CD14-positive monocyte (primary cell): Measurements from ENCODE around the gene MRE11. TPM values are rescaled to one million over a fixed set of nuclear protein-coding genes. Genes with fewer than 3 reads are reported as not detected.
A peak's percentile ranks its signal among the peaks of the same experiment; 100 is the strongest.

ENCODE experiments used
- DNase-seq, 3 donors: peaks; one replicate each; pipeline ENCODE4 v3.0.0-alpha.2; 2011 to 2022
- H2AFZ ChIP-seq: 2 replicates; pipeline ENCODE4 v1.6.0; 2012; ENCODE audit warnings: mild to moderate bottlenecking, low read depth, low read length, inconsistent platforms; ENCODE audit not compliant: insufficient read depth, poor library complexity, severe bottlenecking
- H3K27ac ChIP-seq, 2 donors: 1 replicate in 1 of 2; 2 replicates in 1 of 2; pipeline ENCODE4 v1.5.1; 2012 to 2013; ENCODE audit warnings: low read length in 2 of 2, control low read depth in 1 of 2, inconsistent platforms in 1 of 2, low read depth in 1 of 2, mild to moderate bottlenecking in 1 of 2
- H3K27me3 ChIP-seq, 2 donors: one replicate each; pipeline versions ENCODE4 v1.6.0 to v1.6.1; 2011 to 2013; ENCODE audit warnings: low read length in 2 of 2; ENCODE audit not compliant: control insufficient read depth in 2 of 2, insufficient read depth in 2 of 2
- H3K36me3 ChIP-seq, 2 donors: replicated peaks in 1 of 2; 1 replicate in 1 of 2; 2 replicates in 1 of 2; pipeline versions ENCODE4 v1.5.1 to v1.6.1; 2012 to 2013; ENCODE audit warnings: low read length in 2 of 2, control low read depth in 1 of 2, inconsistent platforms in 1 of 2, mild to moderate bottlenecking in 1 of 2; ENCODE audit not compliant: insufficient read depth in 2 of 2, control insufficient read depth in 1 of 2
- H3K4me1 ChIP-seq, 2 donors: 1 replicate in 1 of 2; 2 replicates in 1 of 2; pipeline versions ENCODE4 v1.5.1 to v1.6.1; 2012 to 2013; ENCODE audit warnings: low read length in 2 of 2, control low read depth in 1 of 2, inconsistent platforms in 1 of 2, mild to moderate bottlenecking in 1 of 2, moderate library complexity in 1 of 2; ENCODE audit not compliant: insufficient read depth in 2 of 2, control insufficient read depth in 1 of 2
- H3K4me2 ChIP-seq: replicated peaks from 2 replicates; pipeline ENCODE3; 2012; ENCODE audit warnings: low read length, moderate library complexity, mild to moderate bottlenecking; ENCODE audit not compliant: poor library complexity, severe bottlenecking; ENCODE audit errors: extremely low read depth
- H3K4me3 ChIP-seq, 3 experiments: fragments of 200-600 bp in 1 of 3; sonication (generic) in 1 of 3; replicated peaks in 1 of 3; 1 replicate in 2 of 3; 2 replicates in 1 of 3; pipeline ENCODE4 v1.5.1; 2011 to 2013; ENCODE audit warnings: low read length in 3 of 3, mild to moderate bottlenecking in 3 of 3, control low read depth in 2 of 3, low read depth in 2 of 3, inconsistent platforms in 1 of 3, moderate library complexity in 1 of 3
- H3K79me2 ChIP-seq: 2 replicates; pipeline ENCODE4 v1.6.0; 2012; ENCODE audit warnings: mild to moderate bottlenecking, control low read depth, inconsistent platforms, low read length, moderate library complexity; ENCODE audit not compliant: insufficient read depth
- H3K9ac ChIP-seq: 2 replicates; pipeline ENCODE4 v1.6.0; 2017; ENCODE audit warnings: low read length, mild to moderate bottlenecking; ENCODE audit not compliant: insufficient read depth, poor library complexity, severe bottlenecking
- H3K9me3 ChIP-seq, 2 donors: replicated peaks in 1 of 2; 1 replicate in 1 of 2; 2 replicates in 1 of 2; pipeline versions ENCODE4 v1.5.1 to v1.6.1; 2012 to 2013; ENCODE audit warnings: low read length in 2 of 2, control low read depth in 1 of 2; ENCODE audit not compliant: control insufficient read depth in 1 of 2, insufficient read depth in 1 of 2
- H4K20me1 ChIP-seq: 2 replicates; pipeline ENCODE4 v1.6.0; 2012; ENCODE audit warnings: mild to moderate bottlenecking, low read length, control low read depth, moderate library complexity; ENCODE audit not compliant: insufficient read depth
- H3K27ac Mint-ChIP-seq, 7 donors: one replicate each; pipeline ENCODE4 v1.8.0; 2020; ENCODE audit warnings: mild to moderate bottlenecking in 7 of 7, mixed read lengths in 7 of 7, moderate library complexity in 6 of 7, inconsistent platforms in 2 of 7
- H3K27me3 Mint-ChIP-seq, 3 donors: one replicate each; pipeline ENCODE4 v1.8.0; 2021 to 2022; ENCODE audit warnings: low read depth in 3 of 3, mild to moderate bottlenecking in 3 of 3, mixed read lengths in 3 of 3, moderate library complexity in 3 of 3, inconsistent platforms in 1 of 3
- H3K36me3 Mint-ChIP-seq, 2 donors: one replicate each; pipeline ENCODE4 v1.8.0; 2020; ENCODE audit warnings: mixed read lengths in 2 of 2, inconsistent platforms in 1 of 2, mild to moderate bottlenecking in 1 of 2
- H3K4me1 Mint-ChIP-seq: one replicate; pipeline ENCODE4 v1.8.0; 2020; ENCODE audit warnings: mild to moderate bottlenecking, mixed read lengths
- H3K4me3 Mint-ChIP-seq, 2 donors: one replicate each; pipeline ENCODE4 v1.8.0; 2020; ENCODE audit warnings: mild to moderate bottlenecking in 2 of 2, mixed read lengths in 2 of 2, moderate library complexity in 1 of 2
- H3K9me3 Mint-ChIP-seq, 7 donors: one replicate each; pipeline ENCODE4 v1.8.0; 2020 to 2022; ENCODE audit warnings: mixed read lengths in 7 of 7, mild to moderate bottlenecking in 6 of 7, moderate library complexity in 6 of 7, inconsistent platforms in 2 of 7
- WGBS: methylation state at CpG from one replicate; pipeline ENCODE4 v1.1.5; 2013; ENCODE audit warnings: missing lambda C conversion rate; ENCODE audit not compliant: insufficient coverage; 5-methylcytosine and 5-hydroxymethylcytosine counted together
- intact Hi-C, 2 donors: fragments of 100-400 bp; cut with micrococcal nuclease; formaldehyde crosslinking; loops; one replicate each; pipeline versions ENCODE4 v1.15.0 to v1.15.1; 2023
- polyA plus RNA-seq, 3 donors: library from polyadenylated mRNA; depleted of rRNA in 1 of 3; unstranded in 2 of 3; stranded (reverse) in 1 of 3; fragments of 300-500 nt in 2 of 3; fragments of >200 nt in 1 of 3; fragmentation: Illumina TruSeq in 2 of 3; gene quantifications; 1 replicate in 2 of 3; 2 replicates in 1 of 3; pipeline ENCODE4 v1.2.3, GENCODE V29; 2012 to 2021
- TF ChIP-seq, protein P1 (sequence below): fragments of 200-600 bp; IDR thresholded peaks from one replicate; pipeline ENCODE4 v1.8.0; 2022; ENCODE audit warnings: antibody characterized with exemption, mild to moderate bottlenecking

MRE11 gene
- polyA plus RNA-seq, 3 donors, result 7.8 to 12.1 (median 10.5) TPM

DNA sequence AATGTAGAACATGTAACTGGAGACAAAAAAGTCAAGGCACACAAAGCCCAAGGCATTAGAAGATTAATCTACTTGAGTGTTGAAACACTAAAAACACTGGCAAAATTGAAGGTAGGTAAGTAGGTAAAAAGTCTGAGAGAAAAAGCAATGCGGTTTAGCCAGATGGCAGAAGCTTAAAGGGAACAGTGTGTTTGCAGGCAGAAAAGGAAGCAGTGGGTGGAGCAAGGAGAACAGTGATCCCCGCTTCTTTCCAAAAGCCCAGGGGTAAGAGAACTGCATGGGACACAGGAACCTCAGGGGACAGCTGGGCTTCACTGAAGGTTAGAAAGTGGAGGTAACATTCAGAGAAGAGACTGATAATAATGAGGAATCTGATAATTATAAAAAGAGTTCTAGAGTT lies 16.0 kb downstream of the MRE11 start:
- Mint-ChIP-seq H3K9me3 (no peaks in the 10 kb centered on the region), H3K27me3 (no peaks in the 10 kb centered on the region), H3K27ac (peak overlapping the region in 3 of 7 donors; percentile 53 to 73 (median 72)), H3K36me3 (peaks cover 53 to 69% of the 10 kb centered on the region in 2 donors), H3K4me3 (peak overlapping the region in 1 of 2 donors; percentile 68), H3K4me1 (peaks cover 25% of the 10 kb centered on the region)
- Histone ChIP-seq H3K27ac (peak overlapping the region in 1 of 2 donors; percentile 28), H3K9me3 (no peaks in the 10 kb centered on the region), H2AFZ (peak overlapping the region; percentile 39), H3K27me3 (no peaks in the 10 kb centered on the region), H3K79me2 (no peaks in the 10 kb centered on the region), H3K36me3 (peaks cover 25 to 65% of the 10 kb centered on the region in 2 donors), H3K4me3 (no peak overlapping the region), H3K4me2 (no peak overlapping the region), H3K9ac (no peak overlapping the region), H3K4me1 (peaks cover 17 to 22% of the 10 kb centered on the region in 2 donors), H4K20me1 (no peaks in the 10 kb centered on the region)
- no peak for DNase-seq
- WGBS, result 5% methylated on average over 2 of the region's 2 CpGs
- TF ChIP-seq, protein P1, sequence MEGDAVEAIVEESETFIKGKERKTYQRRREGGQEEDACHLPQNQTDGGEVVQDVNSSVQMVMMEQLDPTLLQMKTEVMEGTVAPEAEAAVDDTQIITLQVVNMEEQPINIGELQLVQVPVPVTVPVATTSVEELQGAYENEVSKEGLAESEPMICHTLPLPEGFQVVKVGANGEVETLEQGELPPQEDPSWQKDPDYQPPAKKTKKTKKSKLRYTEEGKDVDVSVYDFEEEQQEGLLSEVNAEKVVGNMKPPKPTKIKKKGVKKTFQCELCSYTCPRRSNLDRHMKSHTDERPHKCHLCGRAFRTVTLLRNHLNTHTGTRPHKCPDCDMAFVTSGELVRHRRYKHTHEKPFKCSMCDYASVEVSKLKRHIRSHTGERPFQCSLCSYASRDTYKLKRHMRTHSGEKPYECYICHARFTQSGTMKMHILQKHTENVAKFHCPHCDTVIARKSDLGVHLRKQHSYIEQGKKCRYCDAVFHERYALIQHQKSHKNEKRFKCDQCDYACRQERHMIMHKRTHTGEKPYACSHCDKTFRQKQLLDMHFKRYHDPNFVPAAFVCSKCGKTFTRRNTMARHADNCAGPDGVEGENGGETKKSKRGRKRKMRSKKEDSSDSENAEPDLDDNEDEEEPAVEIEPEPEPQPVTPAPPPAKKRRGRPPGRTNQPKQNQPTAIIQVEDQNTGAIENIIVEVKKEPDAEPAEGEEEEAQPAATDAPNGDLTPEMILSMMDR, result no peak
- intact Hi-C loops, result no loop called here

DNA sequence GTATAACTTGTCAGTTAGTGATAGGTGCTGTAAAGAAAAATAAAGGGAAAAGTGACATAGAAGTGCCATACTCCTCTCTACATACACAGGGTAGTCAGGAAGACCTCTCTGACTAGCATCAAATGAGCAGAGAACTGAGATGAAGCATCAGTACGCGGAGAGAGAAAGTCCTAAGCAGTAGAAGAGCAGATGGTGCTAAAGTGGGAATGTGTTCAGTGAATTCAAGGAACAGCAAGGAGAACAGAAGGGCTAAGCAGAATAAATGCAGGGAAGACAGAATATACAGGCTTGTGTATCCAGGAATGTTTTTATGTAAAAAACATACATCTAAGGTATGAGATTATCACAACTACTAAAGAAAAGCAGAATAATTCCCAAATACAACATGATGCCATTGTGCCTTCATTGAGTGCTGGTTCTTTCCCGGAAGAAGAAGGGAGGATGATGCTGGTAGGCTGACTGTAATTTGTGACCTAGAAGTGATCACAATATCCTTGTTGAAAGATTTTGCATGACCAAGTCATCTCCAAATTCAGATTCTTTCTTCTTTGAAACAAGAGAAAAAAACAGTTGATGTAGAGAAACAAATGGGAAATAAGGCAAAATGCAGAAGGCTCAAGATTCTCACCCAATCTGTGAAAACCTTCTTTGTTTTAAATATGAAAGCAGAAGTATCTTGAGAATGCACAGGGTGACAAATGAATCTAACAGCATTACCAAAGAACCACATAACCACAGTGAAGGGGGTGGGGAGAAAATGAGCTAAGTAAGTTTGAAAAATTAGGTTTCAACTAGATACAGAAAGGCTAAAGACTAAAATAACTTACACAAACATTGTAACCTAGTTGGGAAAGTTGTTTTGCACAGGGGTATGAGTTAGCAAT lies 20.5 kb downstream of the MRE11 start:
- H3K36me3 Mint-ChIP-seq, result peaks cover 51 to 52% of the 10 kb centered on the region in 2 donors
- Histone ChIP-seq H3K4me1 (peaks cover 17 to 23% of the 10 kb centered on the region in 2 donors), H3K36me3 (peaks cover 13 to 61% of the 10 kb centered on the region in 2 donors), H3K9me3 (no peaks in the 10 kb centered on the region), H2AFZ (peak overlapping the region; percentile 43), H3K27ac (peak overlapping the region in 1 of 2 donors; percentile 76), H3K4me3 (peak overlapping the region in 1 of 3 experiments; percentile 41), H3K27me3 (no peaks in the 10 kb centered on the region), H3K79me2 (no peaks in the 10 kb centered on the region), H4K20me1 (no peaks in the 10 kb centered on the region), H3K9ac (no peak overlapping the region), H3K4me2 (peak overlapping the region; percentile 35)
- DNase-seq, result peak; percentile 48 to 51 (median 50)
- H3K27ac Mint-ChIP-seq, result peak overlapping the region; percentile 30 to 89 (median 83)
- TF ChIP-seq, protein P1, result no peak
- no peaks in the 10 kb centered on the region for H3K27me3 Mint-ChIP-seq
- peak overlapping the region in 1 of 2 donors; percentile 68 for H3K4me3 Mint-ChIP-seq
- intact Hi-C loops, result no loop called here
- WGBS, result 100% methylated on average over 2 of the region's 3 CpGs
- no peaks in the 10 kb centered on the region for H3K9me3 Mint-ChIP-seq
- peaks cover 25% of the 10 kb centered on the region for H3K4me1 Mint-ChIP-seq
